ENCODE measurements around the gene ARFGAP1. TPM values are rescaled to one million over a fixed set of nuclear protein-coding genes. Genes with fewer than 3 reads are reported as not detected.

Gene ARFGAP1
- polyA plus RNA-seq, 1 experiment: 76.5 TPM

GRCh38 chr20:63321148-63321831 is 48.7 kb downstream of the ARFGAP1 start:
- CTCF ChIA-PET: interaction anchor here (2.1 kb wide), 1 partner anchor 12 kb away, joined by 14 read pairs; no protein-coding TSS in a partner anchor
- no peak for TF ChIP-seq CTCF (IDR thresholded peaks at IDR 0.05; ENCODE audit: insufficient read depth, low read depth, low read length)
- Histone ChIP-seq H3K4me3 (ENCODE audit: low read depth, low read length) (no peak overlapping the region), H3K27me3 (ENCODE audit: control insufficient read depth, insufficient read depth, low read length) (peaks cover 5% of the 10 kb centered on the region), H3K36me3 (ENCODE audit: control insufficient read depth, insufficient read depth, low read length) (no peaks in the 10 kb centered on the region)
- peak; percentile 5 for DNase-seq (ENCODE audit: low read depth)
- POLR2A ChIA-PET: no interaction called here

GRCh38 chr20:63322146-63322932 is 49.7 kb downstream of the ARFGAP1 start:
- Histone ChIP-seq H3K27me3 (ENCODE audit: control insufficient read depth, insufficient read depth, low read length) (peaks cover 5% of the 10 kb centered on the region), H3K4me3 (ENCODE audit: low read depth, low read length) (no peak overlapping the region), H3K36me3 (ENCODE audit: control insufficient read depth, insufficient read depth, low read length) (no peaks in the 10 kb centered on the region)
- ChIA-PET CTCF (interaction anchor here (1.0 to 2.1 kb wide), 2 partner anchors 13 to 28 kb away, joined by 3 to 14 read pairs; no protein-coding TSS in a partner anchor), POLR2A (no interaction called here)
- no peak for TF ChIP-seq CTCF (IDR thresholded peaks at IDR 0.05; ENCODE audit: insufficient read depth, low read depth, low read length)
- DNase-seq (ENCODE audit: low read depth): no peak

GRCh38 chr20:63322933-63323273 is 50.3 kb downstream of the ARFGAP1 start:
- POLR2A ChIA-PET: no interaction called here
- CTCF ChIA-PET: interaction anchor here (1.0 to 2.1 kb wide), 2 partner anchors 13 to 29 kb away, joined by 3 to 14 read pairs; no protein-coding TSS in a partner anchor
- H3K27me3 ChIP-seq (ENCODE audit: control insufficient read depth, insufficient read depth, low read length): peaks cover 5% of the 10 kb centered on the region
- TF ChIP-seq CTCF (IDR thresholded peaks at IDR 0.05; ENCODE audit: insufficient read depth, low read depth, low read length): no peak
- no peaks in the 10 kb centered on the region for H3K36me3 ChIP-seq (ENCODE audit: control insufficient read depth, insufficient read depth, low read length)
- H3K4me3 ChIP-seq (ENCODE audit: low read depth, low read length): no peak overlapping the region
- no peak for DNase-seq (ENCODE audit: low read depth)

- no peak for DNase-seq (ENCODE audit: low read depth)
- ChIA-PET POLR2A (no interaction called here), CTCF (no interaction called here)
- Histone ChIP-seq H3K36me3 (ENCODE audit: control insufficient read depth, insufficient read depth, low read length) (no peaks in the 10 kb centered on the region), H3K4me3 (ENCODE audit: low read depth, low read length) (no peak overlapping the region), H3K27me3 (ENCODE audit: control insufficient read depth, insufficient read depth, low read length) (peaks cover 5% of the 10 kb centered on the region)
- no peak for TF ChIP-seq CTCF (IDR thresholded peaks at IDR 0.05; ENCODE audit: insufficient read depth, low read depth, low read length)
Observed at GRCh38 chr20:63323357-63323981, 50.9 kb downstream of the ARFGAP1 start.

- H3K36me3 ChIP-seq (ENCODE audit: control insufficient read depth, insufficient read depth, low read length): no peaks in the 10 kb centered on the region
- no peak overlapping the region for H3K4me3 ChIP-seq (ENCODE audit: low read depth, low read length)
- ChIA-PET POLR2A (no interaction called here), CTCF (interaction anchor here (1.1 to 2.1 kb wide), 2 partner anchors 15 to 57 kb away, joined by 3 to 6 read pairs; no protein-coding TSS in a partner anchor)
- TF ChIP-seq CTCF (IDR thresholded peaks at IDR 0.05; ENCODE audit: insufficient read depth, low read depth, low read length): no peak
- no peak for DNase-seq (ENCODE audit: low read depth)
- H3K27me3 ChIP-seq (ENCODE audit: control insufficient read depth, insufficient read depth, low read length): peaks cover 5% of the 10 kb centered on the region
Observed at GRCh38 chr20:63325021-63325471, 52.4 kb downstream of the ARFGAP1 start.

Data from BJ (cell line).